ENCODE results near the gene KSR1.

GRCh38 chr17:27622986-27623385 is 166.7 kb downstream of the KSR1 start:
- TF ChIP-seq POLR2A (IDR thresholded peaks at IDR 0.05): no peak
- TF ChIP-seq, protein P1, sequence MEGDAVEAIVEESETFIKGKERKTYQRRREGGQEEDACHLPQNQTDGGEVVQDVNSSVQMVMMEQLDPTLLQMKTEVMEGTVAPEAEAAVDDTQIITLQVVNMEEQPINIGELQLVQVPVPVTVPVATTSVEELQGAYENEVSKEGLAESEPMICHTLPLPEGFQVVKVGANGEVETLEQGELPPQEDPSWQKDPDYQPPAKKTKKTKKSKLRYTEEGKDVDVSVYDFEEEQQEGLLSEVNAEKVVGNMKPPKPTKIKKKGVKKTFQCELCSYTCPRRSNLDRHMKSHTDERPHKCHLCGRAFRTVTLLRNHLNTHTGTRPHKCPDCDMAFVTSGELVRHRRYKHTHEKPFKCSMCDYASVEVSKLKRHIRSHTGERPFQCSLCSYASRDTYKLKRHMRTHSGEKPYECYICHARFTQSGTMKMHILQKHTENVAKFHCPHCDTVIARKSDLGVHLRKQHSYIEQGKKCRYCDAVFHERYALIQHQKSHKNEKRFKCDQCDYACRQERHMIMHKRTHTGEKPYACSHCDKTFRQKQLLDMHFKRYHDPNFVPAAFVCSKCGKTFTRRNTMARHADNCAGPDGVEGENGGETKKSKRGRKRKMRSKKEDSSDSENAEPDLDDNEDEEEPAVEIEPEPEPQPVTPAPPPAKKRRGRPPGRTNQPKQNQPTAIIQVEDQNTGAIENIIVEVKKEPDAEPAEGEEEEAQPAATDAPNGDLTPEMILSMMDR (IDR thresholded peaks at IDR 0.05): no peak
